Measurements from ENCODE around the gene GLRA3.

The GLRA3 gene

DNA sequence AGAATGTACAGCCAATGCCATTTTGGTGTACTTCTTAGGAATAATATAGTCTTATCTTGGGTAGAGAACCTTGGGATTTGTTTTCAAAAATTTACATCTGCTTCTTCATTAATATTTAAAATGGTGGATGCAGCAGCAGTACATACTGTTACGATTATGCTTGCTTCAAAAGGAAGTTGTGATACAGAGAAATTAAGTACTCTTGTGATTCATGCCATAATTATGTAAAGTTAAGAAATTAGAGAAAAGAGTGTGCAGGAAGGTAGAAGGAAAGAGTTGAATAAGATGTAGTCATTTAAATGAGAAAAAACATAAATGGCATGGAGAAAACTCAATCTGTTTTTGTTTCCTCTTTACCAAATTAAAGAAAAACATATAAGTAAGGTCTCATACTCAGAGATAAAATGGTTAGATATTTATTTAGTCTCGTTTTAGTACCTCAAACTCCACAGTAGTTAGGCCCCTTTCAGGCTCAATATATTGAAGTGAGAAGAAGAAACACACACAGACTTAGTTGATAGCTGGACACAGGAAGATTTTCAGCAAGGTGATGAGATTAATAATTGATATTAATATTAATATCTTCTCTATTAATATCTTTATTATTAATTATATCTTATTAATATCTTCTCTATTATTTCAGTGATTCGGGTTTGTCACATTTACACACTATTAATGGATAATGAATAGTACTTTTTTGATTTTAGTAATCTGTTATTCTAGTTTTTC is 236.6 kb downstream of the GLRA3 start:
- no peak for DNase-seq

DNA sequence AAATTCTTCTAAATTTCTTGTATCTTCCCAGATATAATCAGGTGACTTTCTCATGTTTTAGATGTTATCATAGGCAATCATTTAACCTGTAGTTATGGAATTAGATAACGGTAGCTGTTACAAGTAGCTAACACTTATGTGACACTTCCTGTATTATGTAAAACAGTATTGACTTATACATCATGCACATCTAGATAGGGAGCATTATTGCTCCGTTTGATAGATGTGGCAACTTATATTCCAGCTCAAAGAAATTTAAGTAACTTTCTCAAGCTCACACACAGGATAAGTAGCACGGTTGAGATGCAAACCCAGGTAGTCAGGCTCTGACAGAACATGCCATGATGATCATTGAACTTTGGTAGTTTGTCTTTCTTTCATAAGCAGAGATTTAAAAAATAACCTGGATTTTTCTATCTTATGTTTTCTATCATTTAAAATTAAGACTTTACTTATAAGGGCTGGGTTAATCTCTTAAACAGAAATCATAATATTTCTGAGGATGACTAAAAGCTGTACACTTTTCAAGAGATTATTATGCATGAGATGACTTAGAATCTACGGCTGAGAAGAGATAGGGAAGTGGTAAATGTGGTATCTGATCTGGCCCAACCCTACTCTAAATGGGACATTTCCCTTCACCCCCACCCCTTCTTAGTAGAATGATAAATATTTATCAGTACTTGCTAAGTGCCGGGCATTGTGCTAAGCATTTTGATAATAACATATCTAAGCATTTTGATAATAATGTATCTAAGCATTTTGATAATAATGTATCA is 237.6 kb downstream of the GLRA3 start:
- no peak for DNase-seq

DNA sequence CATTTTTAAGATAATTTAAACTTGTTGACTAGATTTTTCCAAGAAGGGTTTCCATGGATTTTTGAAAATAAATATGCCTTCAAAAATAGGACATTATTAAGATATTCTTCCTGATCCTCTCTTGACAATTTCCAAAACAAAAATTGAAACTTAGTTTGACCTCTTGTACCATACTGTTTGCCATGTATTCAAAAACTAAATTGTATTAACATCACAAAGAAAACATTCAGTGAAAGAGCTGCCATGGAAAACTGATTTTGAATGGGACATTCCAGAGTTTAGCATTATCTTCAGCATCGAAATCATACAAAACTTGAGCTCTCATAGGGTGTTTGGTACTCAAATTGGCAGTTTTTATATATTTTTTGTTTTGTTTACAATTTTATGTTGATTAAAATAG is 238.7 kb downstream of the GLRA3 start:
- no peak for DNase-seq
